GM18951 (cell line): ENCODE results near the gene MICAL3.

Source experiments
- POLR2A ChIP-seq: IDR thresholded peaks from 4 replicates; pipeline ENCODE4 v1.6.1; 2011; ENCODE audit warnings: mild to moderate bottlenecking; ENCODE audit not compliant: insufficient read length, insufficient read depth; ENCODE audit errors: extremely low read depth
- in situ Hi-C: fragments of 300-500 bp; cut with MboI; formaldehyde crosslinking; loops from one replicate; pipeline ENCODE4 v1.12.0; 2022; ENCODE audit warnings: low sequenced_read_pairs, mixed read lengths, inconsistent platforms; ENCODE audit not compliant: unreplicated experiment

Gene MICAL3

DNA sequence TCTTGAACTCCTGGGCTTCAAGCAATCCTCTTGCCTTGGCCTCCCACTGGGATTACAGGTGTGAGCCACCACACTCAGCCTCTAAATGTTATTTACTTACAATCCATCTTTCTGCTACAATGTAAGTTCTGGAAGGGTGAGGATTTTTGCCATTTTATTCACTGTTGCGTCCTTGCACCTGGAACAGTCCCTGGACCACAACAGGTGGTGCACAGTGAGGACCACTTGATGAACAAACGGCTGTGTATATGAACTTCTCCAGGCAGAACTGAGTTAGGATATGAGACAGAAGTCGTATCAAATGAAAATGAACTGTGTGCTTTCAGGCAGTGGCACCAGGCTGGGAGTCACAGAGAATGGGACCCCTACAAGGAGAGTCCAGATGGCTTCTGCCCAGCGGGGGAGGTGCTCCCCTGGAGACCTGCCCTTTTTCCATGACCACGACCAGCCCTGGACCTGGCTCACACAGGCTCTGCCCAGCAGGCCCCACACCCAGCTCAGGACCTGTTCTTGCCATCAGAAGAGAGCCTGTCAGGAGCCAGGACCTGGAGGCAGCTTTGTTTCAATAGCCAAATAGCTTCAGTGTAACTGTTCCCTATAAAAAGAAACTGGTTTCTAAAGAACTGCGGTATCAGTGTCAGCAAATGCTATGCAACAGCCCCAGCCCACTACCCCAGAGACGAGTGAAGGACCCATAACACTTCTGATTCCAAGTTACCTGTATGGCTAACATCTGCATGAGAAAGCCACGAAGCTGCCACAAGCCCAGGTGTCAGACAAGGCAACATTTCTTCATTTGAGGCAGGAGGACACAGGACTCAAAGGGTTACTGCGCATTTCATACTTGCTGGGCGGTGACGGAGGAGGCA is 104.9 kb downstream of the MICAL3 start:
- in situ Hi-C loops: no loop called here

GRCh38 chr22:17918840-17919239 is 105.5 kb downstream of the MICAL3 start:
- in situ Hi-C loops: no loop called here
- no peak for TF ChIP-seq POLR2A

More for the DNA sequence above, 104.9 kb downstream of the MICAL3 start:
- no peak for TF ChIP-seq POLR2A

GRCh38 chr22:17917490-17917983 is 106.8 kb downstream of the MICAL3 start:
- no peak for TF ChIP-seq POLR2A
- in situ Hi-C loops: no loop called here

DNA sequence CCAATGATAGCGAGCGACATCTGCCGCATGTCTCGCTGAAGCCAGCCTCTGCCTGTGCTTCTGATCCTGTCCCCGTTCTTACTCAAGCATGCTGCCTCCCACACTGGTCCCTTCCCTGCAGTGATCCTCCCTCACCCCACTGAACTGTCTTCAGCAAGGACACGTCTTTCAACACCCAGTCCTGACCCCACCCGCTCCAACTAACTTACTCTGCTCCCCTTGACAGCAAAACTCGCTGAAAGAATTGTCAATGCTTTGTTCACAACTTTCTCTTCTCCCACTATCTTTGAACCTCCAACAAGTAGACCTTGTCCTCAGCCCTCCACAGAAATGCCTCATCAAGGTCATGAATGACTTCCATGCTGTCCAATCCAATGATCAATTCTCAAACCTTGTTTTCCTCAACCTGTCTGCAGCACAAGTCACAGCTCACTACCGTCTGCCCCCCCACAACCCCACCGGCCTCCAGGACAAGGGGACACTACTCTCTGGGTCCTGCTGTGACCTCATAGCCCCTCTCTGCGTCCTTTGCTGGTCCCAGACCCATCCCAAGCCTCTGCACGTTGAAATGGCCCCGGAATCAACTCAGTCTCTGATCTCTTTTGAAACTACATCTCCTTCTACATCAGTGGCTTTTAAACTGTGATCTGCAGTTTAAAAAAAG is 108.0 kb downstream of the MICAL3 start:
- TF ChIP-seq POLR2A: no peak
- in situ Hi-C loops: no loop called here

GRCh38 chr22:17915676-17916075 is 108.7 kb downstream of the MICAL3 start:
- in situ Hi-C loops: no loop called here
- no peak for TF ChIP-seq POLR2A

GRCh38 chr22:17915188-17915587 is 109.2 kb downstream of the MICAL3 start:
- in situ Hi-C loops: no loop called here
- TF ChIP-seq POLR2A: no peak

GRCh38 chr22:17914474-17914873 is 109.9 kb downstream of the MICAL3 start:
- in situ Hi-C loops: no loop called here
- TF ChIP-seq POLR2A: no peak

GRCh38 chr22:17913801-17914347 is 110.5 kb downstream of the MICAL3 start:
- no peak for TF ChIP-seq POLR2A
- in situ Hi-C loops: no loop called here

DNA sequence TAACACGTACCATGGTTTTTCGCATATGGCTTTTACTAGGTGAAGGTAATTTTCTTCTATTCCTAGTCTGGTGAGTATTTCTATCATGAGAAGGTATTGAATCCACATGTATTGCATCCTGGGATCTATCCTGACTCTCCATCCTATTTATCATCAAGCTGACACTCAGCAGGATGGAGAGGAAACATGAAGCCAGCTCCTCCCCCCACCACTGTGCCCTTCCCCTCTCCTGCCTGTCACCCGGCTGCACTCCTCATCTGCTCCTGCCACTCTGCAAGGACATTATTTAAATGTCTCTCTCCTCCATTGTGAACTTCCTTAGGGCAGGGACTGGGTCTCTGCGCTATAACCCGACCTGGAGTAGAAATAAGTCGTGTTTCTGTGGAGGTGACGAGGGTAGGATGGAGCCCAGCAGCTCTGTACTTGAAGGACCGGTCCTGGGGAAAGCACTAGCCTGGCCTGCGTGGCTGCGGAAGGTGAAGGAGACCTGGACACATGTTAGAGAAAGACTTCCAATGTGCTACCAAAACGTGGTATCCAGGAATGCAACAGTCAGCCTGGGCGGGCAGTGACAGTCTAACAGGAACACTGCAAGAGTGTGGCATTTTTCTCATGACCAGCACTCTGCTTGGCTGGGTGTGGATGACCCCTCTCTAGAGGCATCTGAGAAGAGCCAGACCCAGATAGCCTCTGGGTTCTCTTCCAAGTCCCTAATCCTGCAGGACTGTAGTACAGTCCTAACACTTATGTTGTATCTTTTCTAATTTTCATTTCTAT is 111.2 kb downstream of the MICAL3 start:
- no peak for TF ChIP-seq POLR2A
- in situ Hi-C loops: no loop called here

DNA sequence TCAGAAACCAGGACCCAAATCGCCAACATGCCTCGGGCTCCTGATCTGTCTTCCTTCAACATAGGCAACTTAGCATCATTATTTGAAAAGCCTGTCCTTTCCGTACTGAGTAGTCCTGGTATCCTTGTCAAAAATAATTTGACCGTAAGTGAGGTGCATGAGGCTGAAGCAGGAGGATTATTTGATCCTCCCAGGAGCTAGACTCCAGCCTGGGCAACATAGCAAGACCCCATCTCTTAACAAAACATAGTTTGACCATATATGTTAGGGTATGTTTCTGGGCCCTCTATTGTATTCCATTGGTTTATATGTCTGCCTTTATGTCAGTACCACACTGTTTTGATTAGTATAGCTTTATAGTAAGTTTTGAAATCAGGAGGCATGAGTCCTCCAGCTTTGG is 112.5 kb downstream of the MICAL3 start:
- in situ Hi-C loops: no loop called here

GRCh38 chr22:17911312-17911705 is 113.1 kb downstream of the MICAL3 start:
- TF ChIP-seq POLR2A: no peak
- in situ Hi-C loops: no loop called here

More for the DNA sequence above, 112.5 kb downstream of the MICAL3 start:
- no peak for TF ChIP-seq POLR2A

DNA sequence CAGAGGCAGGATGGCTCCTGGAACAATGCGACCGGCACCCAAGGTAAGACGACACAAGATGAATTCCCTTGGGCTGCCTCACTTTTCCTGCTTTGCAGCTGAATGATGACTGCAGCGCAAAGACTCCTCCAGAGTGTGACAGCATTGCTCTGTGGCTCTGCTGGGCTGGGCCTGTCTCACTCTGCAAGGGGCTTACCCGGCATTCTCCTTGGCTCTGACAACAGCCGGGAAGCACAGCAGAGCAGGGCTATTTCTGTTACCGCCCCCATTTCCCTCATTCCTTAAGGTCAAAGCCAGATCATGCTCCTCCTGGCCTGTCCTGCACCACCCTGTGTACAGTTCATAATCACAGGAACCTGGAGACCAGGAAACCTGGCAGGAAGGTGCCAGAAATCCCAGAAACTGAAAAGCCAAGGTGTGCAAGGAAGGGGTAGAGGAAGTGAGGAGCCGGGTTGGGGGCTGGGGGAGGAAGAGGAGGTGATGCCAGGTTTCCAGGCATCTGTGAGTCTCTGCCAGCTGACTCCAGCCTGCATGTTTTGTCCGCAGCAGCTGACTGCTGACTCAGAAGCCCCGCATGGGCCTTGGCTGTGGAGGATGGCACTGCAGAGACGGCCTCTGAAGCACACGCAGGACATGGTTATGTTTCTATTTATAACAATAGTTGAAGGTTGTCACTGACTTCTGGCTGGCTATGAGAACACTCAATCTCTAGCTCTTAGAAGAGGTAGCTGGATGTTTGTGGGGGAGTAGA is 113.6 kb downstream of the MICAL3 start:
- TF ChIP-seq POLR2A: no peak
- in situ Hi-C loops: no loop called here
